Fibroblast of lung (primary cell): Measurements from ENCODE around the gene HILPDA. TPM values are rescaled to one million over a fixed set of nuclear protein-coding genes. Genes with fewer than 3 reads are reported as not detected.
"Not testable (repeated sequence)": the region's sequence is repeated elsewhere in the genome, so short reads cannot be mapped to it uniquely, and the experiment has no call there.

ENCODE experiments used
- DNase-seq, 2 donors: peaks; one replicate each; pipeline versions ENCODE4 v3.0.0 to v3.0.0-alpha.2; 2010; ENCODE audit warnings: low read depth in 2 of 2
- H2AFZ ChIP-seq: 2 replicates; pipeline ENCODE4 v1.5.1; 2012; ENCODE audit warnings: low read length, control low read depth, inconsistent platforms
- H3K27ac ChIP-seq: 2 replicates; pipeline ENCODE4 v1.5.1; 2011; ENCODE audit warnings: low read length, control low read depth; ENCODE audit not compliant: insufficient read depth
- H3K27me3 ChIP-seq: 2 replicates; pipeline ENCODE4 v1.5.1; 2011; ENCODE audit warnings: mild to moderate bottlenecking, low read length; ENCODE audit not compliant: control insufficient read depth, insufficient read depth
- H3K36me3 ChIP-seq: 2 replicates; pipeline ENCODE4 v1.5.1; 2011; ENCODE audit warnings: low read length; ENCODE audit not compliant: control insufficient read depth, insufficient read depth
- H3K4me1 ChIP-seq: 2 replicates; pipeline ENCODE4 v1.5.1; 2011; ENCODE audit warnings: low read length; ENCODE audit not compliant: control insufficient read depth, insufficient read depth; ENCODE audit errors: extremely low read depth
- H3K4me2 ChIP-seq: 2 replicates; pipeline ENCODE4 v1.5.1; 2011; ENCODE audit warnings: low read length, control low read depth; ENCODE audit not compliant: insufficient read depth; ENCODE audit errors: extremely low read depth
- H3K4me3 ChIP-seq, 4 experiments: fragments of 200-600 bp in 1 of 4; sonication (generic) in 1 of 4; replicated peaks in 1 of 4; 2 replicates each; pipeline ENCODE4 v1.5.1; 2011 to 2016; ENCODE audit warnings: low read length in 4 of 4, low read depth in 3 of 4, mild to moderate bottlenecking in 3 of 4, control low read depth in 2 of 4, inconsistent platforms in 1 of 4, mixed read lengths in 1 of 4; ENCODE audit not compliant: insufficient read depth in 1 of 4; ENCODE audit errors: control extremely low read depth in 1 of 4
- H3K79me2 ChIP-seq: 2 replicates; pipeline ENCODE4 v1.5.1; 2012; ENCODE audit warnings: mild to moderate bottlenecking, low read length, inconsistent platforms; ENCODE audit not compliant: control insufficient read depth, insufficient read depth
- H3K9ac ChIP-seq: 2 replicates; pipeline ENCODE4 v1.5.1; 2011; ENCODE audit warnings: mild to moderate bottlenecking, low read length, control low read depth; ENCODE audit not compliant: insufficient read depth
- H3K9me3 ChIP-seq: 2 replicates; pipeline ENCODE4 v1.5.1; 2012; ENCODE audit warnings: low read depth, low read length; ENCODE audit not compliant: control insufficient read depth, insufficient read depth
- H4K20me1 ChIP-seq: 2 replicates; pipeline ENCODE4 v1.5.1; 2011; ENCODE audit warnings: low read length; ENCODE audit not compliant: control insufficient read depth, insufficient read depth; ENCODE audit errors: extremely low read depth
- CTCF ChIP-seq, 2 donors: IDR thresholded peaks in 1 of 2; conservative IDR thresholded peaks in 1 of 2; 1 replicate in 1 of 2; 2 replicates in 1 of 2; pipeline ENCODE4 v1.5.1; 2011 to 2012; ENCODE audit warnings: low read length in 2 of 2, control low read depth in 1 of 2, inconsistent platforms in 1 of 2, low read depth in 1 of 2, mild to moderate bottlenecking in 1 of 2
- EZH2 ChIP-seq: IDR thresholded peaks from 2 replicates; pipeline ENCODE4 v1.5.1; 2012; ENCODE audit warnings: low read length, control low read depth, mild to moderate bottlenecking; ENCODE audit errors: missing control alignments
- polyA plus RNA-seq, 2 donors: library from polyadenylated mRNA; depleted of rRNA in 1 of 2; stranded (reverse) in 1 of 2; unstranded in 1 of 2; fragments of >200 nt; gene quantifications; 2 replicates each; pipeline ENCODE4 v1.2.1, GENCODE V29; 2011 to 2012; ENCODE audit warnings: missing spikeins in 1 of 2
- total RNA-seq: library from RNA; depleted of rRNA; stranded (reverse); fragments of >200 nt; gene quantifications from 2 replicates; pipeline ENCODE4 v1.2.1, GENCODE V29; 2014

The HILPDA gene
- total and polyA plus RNA-seq, 2 donors (not counting 1 experiment from before 2014, with no cell fraction given): 17.7 to 20.1 TPM

- Histone ChIP-seq H3K79me2 (peaks cover 26% of the 10 kb centered on the region), H2AFZ (no peak overlapping the region), H3K27me3 (no peaks in the 10 kb centered on the region), H3K36me3 (peaks cover 2% of the 10 kb centered on the region), H3K9me3 (no peaks in the 10 kb centered on the region), H3K4me2 (no peak overlapping the region), H3K9ac (no peak overlapping the region), H3K4me3 (no peak overlapping the region), H3K4me1 (peaks cover 18% of the 10 kb centered on the region), H4K20me1 (no peaks in the 10 kb centered on the region), H3K27ac (no peak overlapping the region)
- TF ChIP-seq CTCF (conservative IDR thresholded peaks at IDR 0.05 in 1 of 2, IDR thresholded peaks at IDR 0.05 in 1 of 2; ENCODE audit: low read depth in 1 of 2, low read length in 2 of 2) (no peak), EZH2 (no peak)
- DNase-seq: peak in 1 of 2 donors; percentile 5
These were observed 3.3 kb downstream of the HILPDA start for GRCh38 chr7:128458956-128459355.

DNA sequence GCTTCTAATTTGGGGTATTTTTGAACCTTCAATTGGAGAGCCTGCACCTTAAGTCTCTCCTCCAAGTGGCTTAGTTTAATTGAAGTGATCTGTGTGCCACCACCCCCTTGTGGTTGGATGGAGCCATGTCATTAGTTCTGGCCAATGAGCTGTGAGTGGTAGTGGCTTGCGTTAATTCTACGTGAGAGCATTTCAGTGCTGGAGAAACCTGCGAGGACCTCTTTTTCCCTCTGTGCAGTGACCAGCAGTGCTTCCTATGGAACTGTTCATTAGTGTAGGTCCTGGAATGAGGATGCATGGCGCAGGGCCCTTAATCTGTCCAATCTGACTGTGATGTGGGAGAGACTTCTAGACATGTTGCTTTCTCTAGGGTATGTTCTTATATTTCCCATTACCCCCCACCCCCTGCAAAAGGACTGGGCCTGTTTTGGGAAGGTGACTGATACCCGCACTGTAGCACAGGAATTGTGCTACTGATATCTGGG is 3.8 kb downstream of the HILPDA start:
- Histone ChIP-seq H2AFZ (no peak overlapping the region), H3K4me3 (no peak overlapping the region), H3K4me1 (peaks cover 14% of the 10 kb centered on the region), H3K36me3 (peaks cover 2% of the 10 kb centered on the region), H3K4me2 (no peak overlapping the region), H3K27me3 (no peaks in the 10 kb centered on the region), H3K27ac (no peak overlapping the region), H3K9ac (no peak overlapping the region), H4K20me1 (no peaks in the 10 kb centered on the region), H3K79me2 (peaks cover 26% of the 10 kb centered on the region), H3K9me3 (no peaks in the 10 kb centered on the region)
- DNase-seq: peak; percentile 64 to 81
- peak; percentile 78 to 90 for TF ChIP-seq CTCF (conservative IDR thresholded peaks at IDR 0.05 in 1 of 2, IDR thresholded peaks at IDR 0.05 in 1 of 2; ENCODE audit: low read depth in 1 of 2, low read length in 2 of 2)
- no peak for TF ChIP-seq EZH2

DNA sequence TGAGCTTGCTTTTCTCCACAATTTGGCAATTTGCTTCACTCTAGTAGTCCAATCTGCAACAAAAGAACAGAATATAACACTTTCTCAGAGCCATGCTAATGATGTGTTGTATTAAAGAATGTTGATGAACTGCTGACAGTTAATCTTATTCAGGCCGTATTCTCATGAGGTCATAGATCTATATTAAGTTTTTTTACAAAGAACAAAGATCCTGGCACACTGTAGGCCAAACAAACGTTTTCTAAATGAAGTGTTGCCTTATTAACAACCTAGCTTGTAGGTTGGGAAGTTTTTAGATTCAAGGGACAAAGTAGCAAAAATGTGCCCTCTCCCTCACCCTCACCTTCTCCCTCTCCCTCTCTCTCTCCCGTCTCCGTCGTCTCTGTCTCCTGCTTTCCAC is 6.8 kb downstream of the HILPDA start:
- peak in 1 of 2 donors; percentile 34 for DNase-seq
- Histone ChIP-seq H2AFZ (peak overlapping the region; percentile 82), H3K9ac (no peak overlapping the region), H3K79me2 (peaks cover 10% of the 10 kb centered on the region), H3K27ac (no peak overlapping the region), H3K36me3 (no peaks in the 10 kb centered on the region), H3K4me1 (peaks cover 3% of the 10 kb centered on the region), H3K4me3 (peak overlapping the region; percentile 10 to 19 (median 16)), H3K27me3 (no peaks in the 10 kb centered on the region), H4K20me1 (no peaks in the 10 kb centered on the region), H3K9me3 (no peaks in the 10 kb centered on the region), H3K4me2 (peak overlapping the region; percentile 71)
- TF ChIP-seq EZH2 (no peak), CTCF (conservative IDR thresholded peaks at IDR 0.05 in 1 of 2, IDR thresholded peaks at IDR 0.05 in 1 of 2; ENCODE audit: low read depth in 1 of 2, low read length in 2 of 2) (no peak)

- not testable (repeated sequence) for H3K4me1 ChIP-seq, H3K27ac ChIP-seq, H3K9ac ChIP-seq, H3K4me2 ChIP-seq, H3K4me3 ChIP-seq, H3K27me3 ChIP-seq, H3K79me2 ChIP-seq, DNase-seq, H2AFZ ChIP-seq, H3K9me3 ChIP-seq, H3K36me3 ChIP-seq, H4K20me1 ChIP-seq
These were observed 7.7 kb downstream of the HILPDA start for GRCh38 chr7:128463345-128463744.

- H2AFZ ChIP-seq, H3K9me3 ChIP-seq, H4K20me1 ChIP-seq, H3K79me2 ChIP-seq, H3K9ac ChIP-seq, H3K27me3 ChIP-seq, H3K4me2 ChIP-seq, DNase-seq, H3K4me3 ChIP-seq, H3K4me1 ChIP-seq, H3K36me3 ChIP-seq, H3K27ac ChIP-seq: not testable (repeated sequence)
These were observed 8.3 kb downstream of the HILPDA start for GRCh38 chr7:128463933-128464332.
